SU-DHL-6 (cell line): ENCODE data around the gene ZC3H12A.

Experiments used
- H2AFZ ChIP-seq: fragments of 200-600 bp; sonication (generic); 2 replicates; pipeline ENCODE4 v1.6.1; 2014; ENCODE audit warnings: low read depth, mild to moderate bottlenecking, moderate library complexity, mixed read lengths, antibody characterized with exemption, low read length; ENCODE audit not compliant: severe bottlenecking
- H3F3A ChIP-seq: fragments of 200-600 bp; shearing (Covaris generic); 2 replicates; pipeline ENCODE4 v1.6.0; 2016; ENCODE audit warnings: antibody characterized with exemption, mild to moderate bottlenecking; ENCODE audit not compliant: insufficient read depth
- H3K27ac ChIP-seq: fragments of 200-600 bp; sonication (generic); 2 replicates; pipeline ENCODE4 v1.5.1; 2016; ENCODE audit warnings: low read depth, mild to moderate bottlenecking, low read length, moderate library complexity, mixed read lengths
- H3K27me3 ChIP-seq: fragments of 200-600 bp; sonication (generic), shearing (Covaris generic); 2 replicates; pipeline ENCODE4 v1.6.0; 2014; ENCODE audit warnings: mild to moderate bottlenecking, low read length
- H3K36me3 ChIP-seq: fragments of 200-600 bp; sonication (generic); 2 replicates; pipeline ENCODE4 v1.6.1; 2014; ENCODE audit warnings: mild to moderate bottlenecking, low read length, mixed read lengths
- H3K4me2 ChIP-seq: fragments of 300-600, 200-600 bp; shearing (Covaris generic), sonication (generic); 2 replicates; pipeline ENCODE4 v1.6.0; 2014; ENCODE audit warnings: low read length, low read depth, mild to moderate bottlenecking; ENCODE audit not compliant: poor library complexity, severe bottlenecking
- H3K4me3 ChIP-seq: fragments of 200-600 bp; sonication (generic); 2 replicates; pipeline ENCODE4 v1.5.1; 2014; ENCODE audit warnings: antibody characterized with exemption, low read length, mild to moderate bottlenecking, mixed read lengths; ENCODE audit not compliant: insufficient read depth, poor library complexity, severe bottlenecking
- H3K79me2 ChIP-seq: fragments of 200-600 bp; sonication (generic); 2 replicates; pipeline ENCODE4 v1.6.1; 2014; ENCODE audit warnings: mild to moderate bottlenecking, low read length, moderate library complexity; ENCODE audit not compliant: insufficient read depth
- H3K9ac ChIP-seq: fragments of 200-600 bp; sonication (generic); 2 replicates; pipeline ENCODE4 v1.7.0; 2014; ENCODE audit warnings: mild to moderate bottlenecking, low read length
- H3K9me2 ChIP-seq: fragments of 200-600 bp; sonication (generic); replicated peaks from 2 replicates; pipeline ENCODE4 v1.6.1; 2014; ENCODE audit warnings: low read length; ENCODE audit not compliant: insufficient read depth
- H3K9me3 ChIP-seq: fragments of 200-600 bp; sonication (generic); 2 replicates; pipeline ENCODE4 v1.6.1; 2014; ENCODE audit warnings: low read length, mixed read lengths; ENCODE audit not compliant: insufficient read depth
- H4K20me1 ChIP-seq: fragments of 200-600 bp; sonication (generic); 2 replicates; pipeline ENCODE4 v1.6.1; 2014; ENCODE audit warnings: low read depth, mild to moderate bottlenecking, antibody characterized with exemption, low read length, moderate library complexity, mixed read lengths
- EZH2phosphoT487 ChIP-seq: fragments of 200-600 bp; sonication (generic), shearing (Covaris generic); conservative IDR thresholded peaks from 2 replicates; pipeline ENCODE4 v1.6.1; 2018; ENCODE audit warnings: mild to moderate bottlenecking, antibody characterized with exemption, low read length, moderate library complexity, mixed read lengths
- TF ChIP-seq, protein P1 (sequence below): fragments of 200-600 bp; sonication (generic); IDR thresholded peaks from one replicate; pipeline ENCODE4 v1.5.1; 2017; ENCODE audit warnings: antibody characterized with exemption, mild to moderate bottlenecking, low read length, moderate library complexity; ENCODE audit not compliant: insufficient read depth, poor library complexity, severe bottlenecking

Gene ZC3H12A

DNA sequence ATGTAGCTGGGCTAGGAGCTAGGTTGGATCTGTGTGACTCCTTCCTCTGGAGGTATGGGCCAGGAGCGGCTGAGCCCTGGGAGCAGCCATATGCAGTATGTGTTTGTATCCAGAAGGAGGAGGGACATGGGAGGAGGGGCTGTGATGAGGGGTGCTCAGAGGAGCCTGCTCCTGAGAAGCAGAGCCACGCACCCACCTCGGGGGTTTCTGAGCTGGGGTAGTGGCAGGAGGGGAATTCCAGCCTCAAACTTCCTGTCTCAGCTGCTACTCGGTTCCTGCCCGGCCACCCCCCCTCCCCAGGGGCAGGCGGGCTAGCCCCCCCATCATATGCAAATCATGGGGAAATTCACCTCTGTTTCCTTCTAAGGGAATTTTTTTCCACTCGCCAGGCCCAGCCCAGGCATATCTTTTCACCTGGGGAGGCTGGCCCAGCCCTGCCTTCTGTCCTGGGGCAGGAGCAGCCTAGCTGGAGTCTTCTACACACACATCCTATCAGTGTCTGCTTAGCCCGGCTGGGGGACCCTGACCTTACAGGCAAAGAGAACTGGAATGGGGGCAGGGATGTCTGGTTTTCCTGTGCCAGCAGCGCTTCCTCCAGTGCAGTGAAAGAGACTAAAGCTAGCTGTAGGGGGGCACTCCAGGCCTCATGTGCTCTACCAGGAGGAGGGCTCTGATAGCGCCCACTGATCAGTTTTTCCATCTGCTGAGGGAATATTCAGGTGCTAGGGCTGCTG, 3.0 kb downstream of the ZC3H12A start:
- H3K27me3 ChIP-seq: no peaks in the 10 kb centered on the region
- no peak for TF ChIP-seq EZH2phosphoT487
- TF ChIP-seq, protein P1, sequence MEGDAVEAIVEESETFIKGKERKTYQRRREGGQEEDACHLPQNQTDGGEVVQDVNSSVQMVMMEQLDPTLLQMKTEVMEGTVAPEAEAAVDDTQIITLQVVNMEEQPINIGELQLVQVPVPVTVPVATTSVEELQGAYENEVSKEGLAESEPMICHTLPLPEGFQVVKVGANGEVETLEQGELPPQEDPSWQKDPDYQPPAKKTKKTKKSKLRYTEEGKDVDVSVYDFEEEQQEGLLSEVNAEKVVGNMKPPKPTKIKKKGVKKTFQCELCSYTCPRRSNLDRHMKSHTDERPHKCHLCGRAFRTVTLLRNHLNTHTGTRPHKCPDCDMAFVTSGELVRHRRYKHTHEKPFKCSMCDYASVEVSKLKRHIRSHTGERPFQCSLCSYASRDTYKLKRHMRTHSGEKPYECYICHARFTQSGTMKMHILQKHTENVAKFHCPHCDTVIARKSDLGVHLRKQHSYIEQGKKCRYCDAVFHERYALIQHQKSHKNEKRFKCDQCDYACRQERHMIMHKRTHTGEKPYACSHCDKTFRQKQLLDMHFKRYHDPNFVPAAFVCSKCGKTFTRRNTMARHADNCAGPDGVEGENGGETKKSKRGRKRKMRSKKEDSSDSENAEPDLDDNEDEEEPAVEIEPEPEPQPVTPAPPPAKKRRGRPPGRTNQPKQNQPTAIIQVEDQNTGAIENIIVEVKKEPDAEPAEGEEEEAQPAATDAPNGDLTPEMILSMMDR: no peak
- peak overlapping the region; percentile 80 for H3K9ac ChIP-seq
- peak overlapping the region; percentile 89 for H3K27ac ChIP-seq
- H3K9me3 ChIP-seq: no peaks in the 10 kb centered on the region
- H4K20me1 ChIP-seq: no peaks in the 10 kb centered on the region
- H3K4me3 ChIP-seq: peak overlapping the region; percentile 73
- peak overlapping the region; percentile 97 for H3K4me2 ChIP-seq
- peaks cover 45% of the 10 kb centered on the region for H3K79me2 ChIP-seq
- no peaks in the 10 kb centered on the region; the same call in 1 of the 2 replicates for H3K36me3 ChIP-seq
- H3K9me2 ChIP-seq: no peaks in the 10 kb centered on the region
- peaks cover 23% of the 10 kb centered on the region for H3F3A ChIP-seq
- H2AFZ ChIP-seq: no peak overlapping the region

DNA sequence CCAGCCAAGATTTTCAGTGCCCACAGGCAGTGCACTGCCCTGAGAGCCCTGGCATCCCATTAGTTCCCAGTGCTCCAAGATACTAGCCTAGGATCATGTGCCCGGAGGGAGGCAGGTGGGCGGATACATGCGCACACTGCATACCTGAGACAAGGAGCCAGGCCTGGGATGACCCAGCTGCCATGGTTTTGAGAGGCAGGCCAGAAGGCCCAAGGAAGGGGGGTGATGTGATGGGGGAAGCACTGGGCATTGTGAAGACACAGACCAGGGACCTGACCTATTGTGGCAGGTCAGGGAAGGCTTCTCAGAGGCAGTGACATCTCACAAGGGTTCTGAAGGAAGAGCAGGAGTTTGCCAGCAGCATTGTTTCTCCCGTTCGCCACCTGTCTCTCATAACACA, 3.6 kb downstream of the ZC3H12A start:
- Histone ChIP-seq H3K27ac (peak overlapping the region; percentile 89), H3K36me3 (no peaks in the 10 kb centered on the region; the same call in 1 of the 2 replicates), H3K9me2 (no peaks in the 10 kb centered on the region), H3K4me2 (peak overlapping the region; percentile 97), H3F3A (peaks cover 23% of the 10 kb centered on the region), H2AFZ (no peak overlapping the region), H3K27me3 (no peaks in the 10 kb centered on the region), H3K4me3 (peak overlapping the region; percentile 73), H3K9me3 (no peaks in the 10 kb centered on the region), H4K20me1 (no peaks in the 10 kb centered on the region), H3K9ac (peak overlapping the region; percentile 80), H3K79me2 (peaks cover 45% of the 10 kb centered on the region)
- TF ChIP-seq EZH2phosphoT487: no peak
- TF ChIP-seq, protein P1: no peak

GRCh38 chr1:37478451-37478881, 4.1 kb downstream of the ZC3H12A start:
- no peaks in the 10 kb centered on the region for H3K9me2 ChIP-seq
- peak overlapping the region; percentile 80 for H3K9ac ChIP-seq
- H2AFZ ChIP-seq: no peak overlapping the region
- no peaks in the 10 kb centered on the region for H4K20me1 ChIP-seq
- no peaks in the 10 kb centered on the region; the same call in 1 of the 2 replicates for H3K36me3 ChIP-seq
- H3K4me2 ChIP-seq: peak overlapping the region; percentile 97
- H3K9me3 ChIP-seq: no peaks in the 10 kb centered on the region
- H3K27ac ChIP-seq: peak overlapping the region; percentile 89
- peaks cover 23% of the 10 kb centered on the region for H3F3A ChIP-seq
- peaks cover 45% of the 10 kb centered on the region for H3K79me2 ChIP-seq
- H3K27me3 ChIP-seq: no peaks in the 10 kb centered on the region
- peak overlapping the region; percentile 73 for H3K4me3 ChIP-seq
- TF ChIP-seq EZH2phosphoT487: no peak
- TF ChIP-seq, protein P1: no peak
